ENCODE measurements around the gene MVB12B.

MVB12B gene

GRCh38 chr9:126456441-126457174 lies 130.0 kb downstream of the MVB12B start:
- DNase-seq, result no peak

- DNase-seq, result no peak
Observed at GRCh38 chr9:126457175-126457547, 130.5 kb downstream of the MVB12B start.

GRCh38 chr9:126457890-126458289 lies 131.3 kb downstream of the MVB12B start:
- no peak for DNase-seq

GRCh38 chr9:126459126-126459525 lies 132.5 kb downstream of the MVB12B start:
- no peak for DNase-seq

- DNase-seq, result no peak
Observed at GRCh38 chr9:126459546-126459945, 132.9 kb downstream of the MVB12B start.

- no peak for DNase-seq
Observed at GRCh38 chr9:126459965-126460843, 133.6 kb downstream of the MVB12B start.

- DNase-seq, result no peak
Observed at GRCh38 chr9:126461029-126461428, 134.4 kb downstream of the MVB12B start.

GRCh38 chr9:126461608-126462007 lies 135.0 kb downstream of the MVB12B start:
- DNase-seq, result no peak

- DNase-seq, result no peak
Observed at GRCh38 chr9:126462617-126463016, 136.0 kb downstream of the MVB12B start.

- no peak for DNase-seq
Observed at GRCh38 chr9:126463426-126463825, 136.8 kb downstream of the MVB12B start.

GRCh38 chr9:126464694-126465441 lies 138.2 kb downstream of the MVB12B start:
- no peak for DNase-seq

- DNase-seq, result no peak
Observed at GRCh38 chr9:126465977-126466376, 139.3 kb downstream of the MVB12B start.

GRCh38 chr9:126468141-126468825 lies 141.7 kb downstream of the MVB12B start:
- no peak for DNase-seq

GRCh38 chr9:126470241-126470993 lies 143.8 kb downstream of the MVB12B start:
- no peak for DNase-seq

GRCh38 chr9:126471084-126471624 lies 144.5 kb downstream of the MVB12B start:
- DNase-seq, result no peak

GRCh38 chr9:126472198-126472947 lies 145.7 kb downstream of the MVB12B start:
- DNase-seq, result peak; percentile 73

- DNase-seq, result no peak
Observed at GRCh38 chr9:126472948-126473298, 146.3 kb downstream of the MVB12B start.

GRCh38 chr9:126474206-126474765 lies 147.7 kb downstream of the MVB12B start:
- no peak for DNase-seq

- no peak for DNase-seq
Observed at GRCh38 chr9:126474786-126475485, 148.3 kb downstream of the MVB12B start.

- no peak for DNase-seq
Observed at GRCh38 chr9:126475933-126476555, 149.4 kb downstream of the MVB12B start.
